GM19193 (cell line): ENCODE measurements around the gene ADAM30.

Experiments
- POLR2A ChIP-seq: IDR thresholded peaks from 4 replicates; pipeline ENCODE4 v1.6.1; 2011; ENCODE audit not compliant: insufficient read depth, insufficient read length; ENCODE audit errors: extremely low read depth

The ADAM30 gene

DNA sequence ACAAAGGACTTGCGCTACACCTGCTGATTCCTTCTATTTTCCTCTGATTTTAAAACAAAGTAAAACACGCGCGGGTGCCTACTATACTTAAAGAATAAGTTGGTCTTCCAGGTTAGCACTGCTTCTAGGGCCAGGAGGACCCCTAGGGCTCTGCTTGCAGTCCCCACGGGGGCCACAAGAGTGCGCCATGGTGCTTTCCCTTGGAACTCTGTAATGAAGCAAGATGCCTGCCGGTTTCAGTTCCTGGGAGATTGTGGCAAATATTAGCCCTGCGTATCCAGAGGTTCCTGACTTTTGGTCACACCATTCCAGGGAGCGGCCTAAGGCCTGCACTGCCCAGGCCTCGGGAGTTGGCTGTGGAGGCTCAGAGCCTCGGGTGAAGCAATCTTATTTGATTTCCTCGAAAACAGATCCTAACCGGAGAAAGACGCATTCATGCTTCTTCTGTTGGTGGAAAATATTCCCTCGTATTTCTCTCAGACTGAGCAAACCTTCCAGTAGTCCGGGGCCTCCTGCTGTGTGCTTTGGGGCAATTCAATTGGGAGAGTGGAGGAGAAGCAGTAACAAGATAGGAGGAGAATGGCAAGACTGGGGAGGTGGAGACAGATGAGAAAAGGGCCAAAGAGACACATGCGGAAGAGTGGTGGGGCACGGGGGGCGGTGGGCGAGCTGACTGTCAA is 25.3 kb downstream of the ADAM30 start:
- TF ChIP-seq POLR2A: no peak

DNA sequence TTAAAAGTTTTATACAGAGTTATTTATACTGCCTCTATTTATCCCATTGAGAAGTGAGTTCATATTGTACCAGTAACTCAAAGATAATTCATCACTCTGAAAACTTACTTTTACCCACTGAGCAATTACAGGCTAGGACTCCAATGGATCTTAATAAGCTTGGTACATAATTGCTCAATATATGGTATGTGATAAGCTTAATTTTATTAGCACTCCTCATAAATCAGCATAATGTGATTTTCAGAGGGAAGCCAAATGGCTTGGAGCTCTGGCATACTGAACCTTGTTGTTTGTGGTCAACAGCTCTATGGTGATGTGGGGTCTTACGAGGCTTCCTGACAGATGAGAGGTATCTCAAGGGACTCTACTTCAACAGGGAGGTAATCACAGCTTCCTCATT is 26.3 kb downstream of the ADAM30 start:
- TF ChIP-seq POLR2A: no peak

DNA sequence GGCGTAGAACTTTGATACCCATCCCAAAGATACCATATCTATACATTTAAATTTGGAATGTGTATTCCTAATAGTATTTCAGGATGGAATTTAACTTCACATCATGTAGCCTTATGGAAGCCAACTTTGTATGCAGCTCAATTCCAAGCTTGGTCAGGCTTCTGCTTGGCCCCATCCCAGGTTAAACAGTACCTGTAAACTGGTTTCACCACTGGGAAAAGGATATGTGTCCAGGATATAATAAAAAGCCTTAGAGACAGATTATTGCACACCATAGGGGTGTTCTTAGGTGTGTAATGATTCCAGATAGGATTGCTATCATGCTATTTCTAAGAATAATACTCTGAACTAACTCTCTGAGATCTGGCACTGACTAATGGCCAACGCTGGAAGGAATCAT is 28.1 kb downstream of the ADAM30 start:
- TF ChIP-seq POLR2A: no peak

DNA sequence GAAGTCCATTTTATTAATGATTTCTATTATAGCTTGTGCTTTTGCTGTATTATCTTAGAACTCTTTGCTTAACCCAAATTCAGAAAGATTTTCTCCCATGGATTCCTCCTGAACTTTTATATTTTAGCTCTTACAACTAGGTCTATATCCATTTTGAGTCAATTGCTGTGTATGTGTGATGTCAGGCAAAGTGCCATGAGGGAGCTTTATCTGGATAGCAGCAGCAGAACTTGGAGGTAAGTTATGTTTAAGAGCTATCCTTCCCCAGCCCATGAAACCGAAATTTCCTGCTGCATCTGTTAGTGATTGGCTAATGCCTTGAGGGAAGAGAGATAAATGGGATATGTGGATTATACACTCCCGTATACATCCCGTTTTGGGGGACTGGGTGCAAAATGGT is 29.9 kb downstream of the ADAM30 start:
- no peak for TF ChIP-seq POLR2A

DNA sequence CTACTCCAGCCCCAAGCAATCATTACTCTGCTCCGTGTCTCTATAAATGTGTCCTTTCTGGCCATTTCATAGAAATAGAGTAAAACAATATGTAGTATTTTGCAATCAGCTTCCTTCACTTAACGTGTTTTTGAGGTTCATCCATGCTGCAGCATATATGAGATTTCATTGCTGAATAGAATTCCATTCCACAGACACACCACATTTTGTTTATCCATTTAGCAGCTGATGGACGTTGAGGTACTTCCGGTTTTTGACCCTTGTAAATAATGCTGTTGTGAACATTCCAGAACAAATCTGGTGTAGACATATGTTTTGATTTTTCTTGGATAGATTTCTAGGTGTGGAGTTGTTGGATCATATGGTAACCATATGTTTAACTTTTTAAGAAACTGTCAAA is 30.7 kb downstream of the ADAM30 start:
- TF ChIP-seq POLR2A: no peak

DNA sequence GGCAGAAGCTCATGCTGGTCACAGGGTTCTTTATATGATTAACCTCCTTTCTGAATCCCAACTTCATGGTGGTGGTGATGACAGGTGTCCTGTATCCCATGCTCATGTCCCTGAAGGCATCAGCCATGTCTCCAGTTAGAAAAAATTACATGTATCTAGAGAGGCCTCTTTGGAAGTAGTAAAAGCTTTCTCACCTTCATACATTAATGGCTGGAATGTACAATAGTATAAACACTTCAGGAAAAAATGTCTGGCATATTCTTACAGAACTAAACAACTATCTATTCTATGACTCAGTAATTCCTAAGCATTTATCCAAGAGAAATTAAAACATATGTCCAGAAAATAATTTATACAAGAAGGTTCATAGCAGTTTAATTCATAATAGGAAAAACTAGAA is 34.0 kb downstream of the ADAM30 start:
- TF ChIP-seq POLR2A: no peak

DNA sequence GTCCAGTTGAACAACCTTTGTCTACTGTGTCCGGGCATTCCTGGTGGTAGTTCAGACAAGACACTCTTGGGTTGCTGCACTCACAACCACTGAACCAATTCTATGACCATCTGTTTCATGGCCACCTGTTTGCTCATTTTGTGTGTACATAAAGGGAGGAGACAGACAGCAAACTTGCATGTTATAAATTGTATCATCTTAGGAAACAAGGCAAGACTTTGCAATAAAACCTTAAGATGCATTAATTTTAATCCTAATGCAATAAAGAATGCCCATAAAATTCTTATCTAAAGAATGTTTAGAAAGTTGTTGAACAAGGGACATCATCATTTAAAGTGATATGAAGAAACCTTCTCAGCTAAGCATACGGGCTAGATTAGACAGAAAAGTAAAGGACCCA is 34.8 kb downstream of the ADAM30 start:
- TF ChIP-seq POLR2A: no peak

DNA sequence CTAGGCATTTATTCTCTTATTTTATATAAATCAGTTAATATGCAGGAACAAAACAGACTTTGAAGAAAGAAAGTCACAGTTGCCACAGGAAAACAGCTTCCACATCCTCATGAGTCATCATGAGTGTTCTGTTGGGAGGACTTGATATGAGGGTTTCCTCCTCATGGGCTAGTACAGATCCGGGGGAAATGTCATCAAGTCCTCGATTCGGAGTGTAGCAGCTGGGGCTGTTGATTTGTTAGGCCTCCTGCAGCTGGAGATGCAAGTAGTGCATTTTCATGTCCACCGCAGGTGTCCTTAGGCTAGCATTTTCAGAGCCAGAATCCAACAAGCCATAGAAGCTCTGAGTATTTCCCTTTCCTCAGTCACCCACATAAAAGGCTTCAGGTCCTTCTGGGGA is 36.7 kb downstream of the ADAM30 start:
- no peak for TF ChIP-seq POLR2A

DNA sequence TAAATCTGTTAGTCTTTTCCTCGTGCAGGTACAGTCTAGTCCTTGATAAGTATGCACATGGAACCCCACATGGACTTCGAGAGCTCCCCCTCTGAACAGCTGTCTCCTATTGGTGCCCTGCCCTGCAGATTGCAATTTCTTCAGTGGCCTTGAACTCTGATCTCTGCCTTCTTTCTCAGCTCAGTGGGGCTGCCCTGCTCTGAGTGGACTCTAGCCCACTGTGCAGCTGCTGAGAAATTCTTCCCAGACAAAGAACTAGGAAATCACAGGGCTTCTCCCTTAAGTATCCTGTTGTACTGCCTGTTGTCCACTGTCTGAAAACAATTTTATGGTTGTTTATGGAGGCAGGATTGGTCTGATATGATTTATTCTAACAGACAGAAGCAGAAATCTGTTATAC is 38.2 kb downstream of the ADAM30 start:
- TF ChIP-seq POLR2A: no peak

DNA sequence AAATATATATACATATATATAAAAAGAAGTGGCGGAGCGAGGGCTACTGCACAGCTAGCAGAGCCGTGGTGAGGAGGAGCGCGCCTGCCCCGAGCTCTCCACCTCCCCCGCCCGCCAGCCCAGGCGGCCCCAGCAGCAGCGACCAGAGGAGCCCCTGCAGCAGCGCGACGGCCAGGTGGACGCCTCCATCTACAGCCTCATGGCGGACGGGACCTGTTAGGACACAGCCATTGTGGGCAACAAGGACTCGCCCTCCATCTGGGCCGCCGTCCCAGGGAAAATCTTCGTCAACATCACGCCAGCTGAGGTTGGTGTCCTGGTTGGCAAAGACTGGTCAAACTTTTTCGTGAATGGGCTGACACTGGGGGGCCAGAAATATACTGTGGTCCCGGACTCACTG is 43.2 kb downstream of the ADAM30 start:
- no peak for TF ChIP-seq POLR2A
